Adipose tissue (tissue), 3 donors: ENCODE measurements around the gene PIP4K2B. TPM values are rescaled to one million over a fixed set of nuclear protein-coding genes. Genes with fewer than 3 reads are reported as not detected.
A peak's percentile ranks its signal among the peaks of the same experiment; 100 is the strongest.
"Not testable (repeated sequence)": the region's sequence is repeated elsewhere in the genome, so short reads cannot be mapped to it uniquely, and the experiment has no call there.

Source experiments
- H3K27ac ChIP-seq: one replicate; pipeline ENCODE4 v1.5.1; 2013; ENCODE audit warnings: low read depth, low read length
- WGBS, 3 donors: extraction: QIAGEN DNeasy Blood & Tissue Kit; methylation state at CpG; one replicate each; pipeline ENCODE4 v1.1.7; 2013; 5-methylcytosine and 5-hydroxymethylcytosine counted together
- polyA plus RNA-seq, 3 donors: library from polyadenylated mRNA; stranded (reverse); fragments of 200-250 nt; gene quantifications; one replicate each; pipeline ENCODE4 v1.2.3, GENCODE V29; 2013
- donor health status: healthy with polysubstance abuse.
- donor health status: Bipolar disorder and iron deficiency.
- donor health status: healthy.

The PIP4K2B gene
- 10 to 100 TPM; 10.0 to 27.3 (median 18.8) TPM for polyA plus RNA-seq

GRCh38 chr17:38799501-38800236 lies at the start of gene PIP4K2B:
Gene PIP4K2B, minus strand, starts transcription at chr17:38799556. Its CDS starts 132 bp downstream, at chr17:38799424.
- peak within 1 kb of the TSS; percentile 95 for H3K27ac ChIP-seq
- WGBS, 3 donors: 0 to 1% (median 0%) methylated on average over 53 to 76 of the region's 76 CpGs

- H3K27ac ChIP-seq: no peak overlapping the region
- 100% methylated on average over 1 of the region's 1 CpG for WGBS, 3 donors
Measured at GRCh38 chr17:38848557-38848891, 49.2 kb upstream of the PIP4K2B start.

GRCh38 chr17:38844261-38844757 lies 45.0 kb upstream of the PIP4K2B start:
- WGBS, 3 donors: 74 to 77% (median 74%) methylated on average over 13 of the region's 13 CpGs
- H3K27ac ChIP-seq: no peak overlapping the region

GRCh38 chr17:38825762-38826247 lies 26.4 kb upstream of the PIP4K2B start:
- 85 to 93% (median 92%) methylated on average over 17 of the region's 17 CpGs for WGBS, 3 donors
- peak overlapping the region; percentile 96 for H3K27ac ChIP-seq

GRCh38 chr17:38824899-38825761 lies 25.8 kb upstream of the PIP4K2B start, which contains the start of gene CWC25:
Gene CWC25, minus strand, starts transcription at chr17:38825321. Its CDS starts 138 bp downstream, at chr17:38825183.
- H3K27ac ChIP-seq: peak within 1 kb of the TSS; percentile 96
- WGBS, 3 donors: 1% methylated on average over 55 of the region's 55 CpGs

- WGBS, 3 donors: 80 to 81% (median 80%) methylated on average over 8 of the region's 8 CpGs
- no peak overlapping the region for H3K27ac ChIP-seq
Measured at GRCh38 chr17:38815576-38816193, 16.3 kb upstream of the PIP4K2B start.

GRCh38 chr17:38809828-38810227 lies 10.5 kb upstream of the PIP4K2B start:
- 95 to 96% (median 95%) methylated on average over 7 of the region's 7 CpGs for WGBS, 3 donors

GRCh38 chr17:38800237-38800760 lies 943 bp upstream of the PIP4K2B start:
- no peak overlapping the region for H3K27ac ChIP-seq
- WGBS, 3 donors: 17 to 22% (median 19%) methylated on average over 14 of the region's 14 CpGs

More at GRCh38 chr17:38809828-38810227, 10.5 kb upstream of the PIP4K2B start:
- no peak overlapping the region for H3K27ac ChIP-seq

GRCh38 chr17:38798614-38799500 lies 499 bp downstream of the PIP4K2B start:
- peak overlapping the region; percentile 77 for H3K27ac ChIP-seq
- 0% methylated on average over 32 to 53 of the region's 53 CpGs for WGBS, 3 donors

- H3K27ac ChIP-seq: no peak overlapping the region
- 84 to 87% (median 86%) methylated on average over 6 of the region's 6 CpGs for WGBS, 3 donors
Measured at GRCh38 chr17:38797828-38798227, 1.5 kb downstream of the PIP4K2B start.

GRCh38 chr17:38797158-38797490 lies 2.2 kb downstream of the PIP4K2B start:
- WGBS, 3 donors: 70 to 76% (median 75%) methylated on average over 5 of the region's 5 CpGs
- no peak overlapping the region for H3K27ac ChIP-seq

GRCh38 chr17:38796451-38797157 lies 2.8 kb downstream of the PIP4K2B start:
- 54 to 59% (median 59%) methylated on average over 5 of the region's 5 CpGs for WGBS, 3 donors
- no peak overlapping the region for H3K27ac ChIP-seq

GRCh38 chr17:38794221-38794620 lies 5.1 kb downstream of the PIP4K2B start:
- 93 to 97% (median 96%) methylated on average over 5 of the region's 5 CpGs for WGBS, 3 donors

GRCh38 chr17:38791162-38791561 lies 8.2 kb downstream of the PIP4K2B start:
- 95 to 100% (median 98%) methylated on average over 5 of the region's 5 CpGs for WGBS, 3 donors
- no peak overlapping the region for H3K27ac ChIP-seq

More at GRCh38 chr17:38794221-38794620, 5.1 kb downstream of the PIP4K2B start:
- H3K27ac ChIP-seq: no peak overlapping the region

- WGBS, 3 donors: 66 to 77% (median 74%) methylated on average over 13 of the region's 13 CpGs
- H3K27ac ChIP-seq: not testable (repeated sequence)
Measured at GRCh38 chr17:38790148-38790707, 9.1 kb downstream of the PIP4K2B start.

GRCh38 chr17:38789185-38789584 lies 10.2 kb downstream of the PIP4K2B start:
- H3K27ac ChIP-seq: no peak overlapping the region
- WGBS, 3 donors: 0 to 26% (median 14%) methylated on average over 1 of the region's 1 CpG

GRCh38 chr17:38787999-38788398 lies 11.4 kb downstream of the PIP4K2B start:
- H3K27ac ChIP-seq: not testable (repeated sequence)
- WGBS, 3 donors: 89 to 99% (median 95%) methylated on average over 4 of the region's 4 CpGs
